MM.1S (cell line): Measurements from ENCODE around the gene SPNS2.
A peak's percentile ranks its signal among the peaks of the same experiment; 100 is the strongest.

Experiments
- DNase-seq: peaks from one replicate; pipeline ENCODE4 v3.0.0-alpha.2; 2015
- H2AFZ ChIP-seq: fragments of 300-600 bp; sonication (generic); 2 replicates; pipeline ENCODE4 v1.6.0; 2016; ENCODE audit warnings: antibody characterized with exemption, low read length
- H3F3A ChIP-seq: fragments of 300-600 bp; sonication (generic); 2 replicates; pipeline ENCODE4 v1.6.1; 2016; ENCODE audit warnings: mild to moderate bottlenecking, antibody characterized with exemption, low read length, moderate library complexity, mixed read lengths; ENCODE audit not compliant: insufficient read depth
- H3K27ac ChIP-seq: fragments of 300-600 bp; sonication (generic); 2 replicates; pipeline ENCODE4 v1.5.1; 2016; ENCODE audit warnings: mild to moderate bottlenecking, low read length
- H3K27me3 ChIP-seq: fragments of 300-600 bp; sonication (generic); replicated peaks from 2 replicates; pipeline ENCODE4 v1.6.0; 2016; ENCODE audit warnings: low read length; ENCODE audit not compliant: insufficient read depth
- H3K36me3 ChIP-seq: fragments of 300-600 bp; sonication (generic); replicated peaks from 2 replicates; pipeline ENCODE4 v1.6.1; 2016; ENCODE audit warnings: mild to moderate bottlenecking, low read length, mixed read lengths; ENCODE audit not compliant: insufficient read depth
- H3K4me1 ChIP-seq: fragments of 300-600 bp; sonication (generic); 2 replicates; pipeline ENCODE4 v1.6.1; 2016; ENCODE audit warnings: low read length, mixed read lengths
- H3K4me2 ChIP-seq: fragments of 300-600 bp; sonication (generic); 2 replicates; pipeline ENCODE4 v1.6.0; 2016; ENCODE audit warnings: low read depth, low read length
- H3K4me3 ChIP-seq: fragments of 300-600 bp; sonication (generic); 2 replicates; pipeline ENCODE4 v1.5.1; 2016; ENCODE audit warnings: low read length, mixed read lengths
- H3K79me2 ChIP-seq: fragments of 300-600 bp; sonication (generic); 2 replicates; pipeline ENCODE4 v1.6.1; 2016; ENCODE audit warnings: mixed run types, low read length, mixed read lengths
- H3K9ac ChIP-seq: fragments of 300-600 bp; sonication (generic); 2 replicates; pipeline ENCODE4 v1.6.1; 2016; ENCODE audit warnings: low read length, mixed read lengths
- H3K9me2 ChIP-seq: fragments of 300-600 bp; sonication (generic); replicated peaks from 2 replicates; pipeline ENCODE4 v1.6.1; 2016; ENCODE audit warnings: mild to moderate bottlenecking, low read length, mixed read lengths; ENCODE audit not compliant: insufficient read depth
- H3K9me3 ChIP-seq: fragments of 300-600 bp; sonication (generic); replicated peaks from 2 replicates; pipeline ENCODE4 v1.6.1; 2016; ENCODE audit warnings: mild to moderate bottlenecking, low read length, mixed read lengths; ENCODE audit not compliant: insufficient read depth
- H4K20me1 ChIP-seq: fragments of 300-600 bp; sonication (generic); 2 replicates; pipeline ENCODE4 v1.6.1; 2016; ENCODE audit warnings: mild to moderate bottlenecking, low read length, moderate library complexity, mixed read lengths; ENCODE audit not compliant: insufficient read depth
- EZH2 ChIP-seq: fragments of 300-600 bp; sonication (generic); optimal IDR thresholded peaks from 2 replicates; pipeline ENCODE3; 2017; ENCODE audit warnings: low read depth, mild to moderate bottlenecking, antibody characterized with exemption, low read length, mixed read lengths
- EZH2phosphoT487 ChIP-seq: fragments of 300-600 bp; sonication (generic); IDR thresholded peaks from 2 replicates; pipeline ENCODE4 v1.6.1; 2018; ENCODE audit warnings: antibody characterized with exemption, low read length
- TF ChIP-seq, protein P1 (sequence below): fragments of 300-600 bp; sonication (generic); IDR thresholded peaks from 2 replicates; pipeline ENCODE4 v1.5.1; 2016; ENCODE audit warnings: antibody characterized with exemption, low read length, mixed read lengths

The SPNS2 gene

DNA sequence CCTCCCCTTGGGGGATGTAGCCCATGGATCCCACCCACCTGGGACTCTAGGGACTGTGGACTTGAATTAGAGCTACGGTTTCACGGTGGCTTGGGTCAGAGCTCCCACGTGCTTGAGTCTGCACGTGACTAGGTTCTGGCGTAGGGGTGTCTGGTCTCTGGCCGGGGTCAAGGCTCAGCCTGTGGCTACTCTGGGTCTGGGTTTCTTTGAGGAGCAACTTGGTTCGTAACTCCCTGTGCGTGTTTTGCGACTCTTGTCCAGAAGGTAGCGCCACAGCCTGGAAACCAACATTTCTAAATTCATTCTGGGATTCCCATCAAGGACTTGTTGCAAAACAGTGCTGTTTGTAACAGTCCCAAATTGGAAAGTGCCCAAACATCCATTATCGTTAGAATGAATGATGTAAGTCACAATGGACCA, 62.2 kb downstream of the SPNS2 start:
- TF ChIP-seq EZH2phosphoT487 (no peak), EZH2 (no peak)
- TF ChIP-seq, protein P1, sequence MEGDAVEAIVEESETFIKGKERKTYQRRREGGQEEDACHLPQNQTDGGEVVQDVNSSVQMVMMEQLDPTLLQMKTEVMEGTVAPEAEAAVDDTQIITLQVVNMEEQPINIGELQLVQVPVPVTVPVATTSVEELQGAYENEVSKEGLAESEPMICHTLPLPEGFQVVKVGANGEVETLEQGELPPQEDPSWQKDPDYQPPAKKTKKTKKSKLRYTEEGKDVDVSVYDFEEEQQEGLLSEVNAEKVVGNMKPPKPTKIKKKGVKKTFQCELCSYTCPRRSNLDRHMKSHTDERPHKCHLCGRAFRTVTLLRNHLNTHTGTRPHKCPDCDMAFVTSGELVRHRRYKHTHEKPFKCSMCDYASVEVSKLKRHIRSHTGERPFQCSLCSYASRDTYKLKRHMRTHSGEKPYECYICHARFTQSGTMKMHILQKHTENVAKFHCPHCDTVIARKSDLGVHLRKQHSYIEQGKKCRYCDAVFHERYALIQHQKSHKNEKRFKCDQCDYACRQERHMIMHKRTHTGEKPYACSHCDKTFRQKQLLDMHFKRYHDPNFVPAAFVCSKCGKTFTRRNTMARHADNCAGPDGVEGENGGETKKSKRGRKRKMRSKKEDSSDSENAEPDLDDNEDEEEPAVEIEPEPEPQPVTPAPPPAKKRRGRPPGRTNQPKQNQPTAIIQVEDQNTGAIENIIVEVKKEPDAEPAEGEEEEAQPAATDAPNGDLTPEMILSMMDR = no peak
- H3K27me3 ChIP-seq = no peaks in the 10 kb centered on the region
- DNase-seq = no peak
- H3K9ac ChIP-seq = no peak overlapping the region
- H3K4me3 ChIP-seq = no peak overlapping the region
- no peaks in the 10 kb centered on the region for H3K9me2 ChIP-seq
- no peaks in the 10 kb centered on the region for H3K36me3 ChIP-seq
- no peak overlapping the region for H3K4me2 ChIP-seq
- H3K9me3 ChIP-seq = no peaks in the 10 kb centered on the region
- H3F3A ChIP-seq = peaks cover 13% of the 10 kb centered on the region
- H2AFZ ChIP-seq = no peak overlapping the region
- no peaks in the 10 kb centered on the region for H3K79me2 ChIP-seq
- H3K27ac ChIP-seq = no peak overlapping the region
- no peaks in the 10 kb centered on the region for H4K20me1 ChIP-seq
- peaks cover 27% of the 10 kb centered on the region for H3K4me1 ChIP-seq

- DNase-seq = peak; percentile 58
- Histone ChIP-seq H3K27ac (peak overlapping the region; percentile 78; the same call in 1 of the 2 replicates), H3K36me3 (no peaks in the 10 kb centered on the region), H3K9me3 (no peaks in the 10 kb centered on the region), H3K4me3 (peak overlapping the region; percentile 44), H3K4me1 (peaks cover 19% of the 10 kb centered on the region), H3K9ac (peak overlapping the region; percentile 37; the same call in 1 of the 2 replicates), H3K4me2 (peak overlapping the region; percentile 81), H3K27me3 (no peaks in the 10 kb centered on the region), H3K9me2 (no peaks in the 10 kb centered on the region), H3F3A (peaks cover 13% of the 10 kb centered on the region), H4K20me1 (no peaks in the 10 kb centered on the region), H3K79me2 (no peaks in the 10 kb centered on the region), H2AFZ (peak overlapping the region; percentile 83)
- TF ChIP-seq EZH2phosphoT487 (no peak), EZH2 (no peak)
- TF ChIP-seq, protein P1 = no peak
Measured at GRCh38 chr17:4562015-4562969, 63.6 kb downstream of the SPNS2 start.

DNA sequence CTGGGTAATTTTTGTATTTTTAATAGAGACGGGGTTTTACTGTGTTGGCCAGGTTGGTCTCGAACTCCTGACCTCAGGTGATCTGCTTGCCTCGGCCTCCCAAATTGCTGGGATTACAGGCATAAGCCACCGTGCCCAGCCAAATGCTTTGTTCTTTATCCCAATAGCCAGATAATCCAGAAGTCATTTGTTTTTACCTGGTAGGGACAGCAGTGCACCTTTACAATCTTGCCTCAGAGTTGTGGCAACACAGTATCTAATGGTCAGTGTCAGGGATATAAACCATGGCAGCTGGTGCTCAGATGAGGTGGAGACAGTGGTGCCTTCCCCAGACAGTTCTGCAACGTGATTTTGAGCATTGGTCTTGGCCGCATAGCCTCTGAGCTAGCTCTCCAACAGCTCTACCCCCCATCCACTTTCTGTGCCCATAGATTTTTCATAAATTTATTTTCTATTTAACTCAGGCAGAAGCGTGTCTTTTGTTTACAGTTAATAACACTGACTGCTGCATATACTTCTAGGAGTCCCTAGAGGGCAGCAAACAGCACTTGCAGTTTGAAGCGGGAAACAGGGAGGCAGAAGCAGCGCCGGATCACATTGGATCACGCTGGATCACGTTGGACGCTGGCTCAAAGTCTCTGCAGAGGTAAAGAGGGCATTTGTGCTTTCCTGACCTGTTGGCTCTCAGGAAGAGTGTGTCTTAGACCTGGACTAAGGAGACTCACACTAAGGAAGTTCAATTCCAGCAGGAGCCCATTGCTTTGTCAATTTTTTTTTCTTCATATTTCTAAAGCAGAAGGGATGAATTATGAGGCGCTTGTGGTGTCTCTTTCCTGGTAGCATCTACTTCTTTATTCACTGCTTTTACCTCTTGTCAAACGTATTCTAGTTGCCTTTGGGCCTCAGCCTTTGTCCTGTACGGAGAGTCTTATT, 66.8 kb downstream of the SPNS2 start:
- H2AFZ ChIP-seq = peak overlapping the region; percentile 34
- H3K79me2 ChIP-seq = no peaks in the 10 kb centered on the region
- no peak overlapping the region for H3K9ac ChIP-seq
- H3K4me1 ChIP-seq = peaks cover 19% of the 10 kb centered on the region
- H3K4me3 ChIP-seq = peak overlapping the region; percentile 36; the same call in 1 of the 2 replicates
- no peak for TF ChIP-seq EZH2phosphoT487
- TF ChIP-seq, protein P1 = peak; percentile 87
- no peaks in the 10 kb centered on the region for H3K9me3 ChIP-seq
- peak; percentile 84 for DNase-seq
- no peaks in the 10 kb centered on the region for H3K27me3 ChIP-seq
- no peaks in the 10 kb centered on the region for H3K9me2 ChIP-seq
- peak overlapping the region; percentile 73; the same call in 1 of the 2 replicates for H3K4me2 ChIP-seq
- H3K27ac ChIP-seq = no peak overlapping the region
- no peaks in the 10 kb centered on the region for H4K20me1 ChIP-seq
- peaks cover 13% of the 10 kb centered on the region for H3F3A ChIP-seq
- no peaks in the 10 kb centered on the region for H3K36me3 ChIP-seq
